ENCODE data around the gene UBE2U. TPM values are rescaled to one million over a fixed set of nuclear protein-coding genes. Genes with fewer than 3 reads are reported as not detected.

Gene UBE2U
- total RNA-seq, 4 donors from 2014 or later = not detected

DNA sequence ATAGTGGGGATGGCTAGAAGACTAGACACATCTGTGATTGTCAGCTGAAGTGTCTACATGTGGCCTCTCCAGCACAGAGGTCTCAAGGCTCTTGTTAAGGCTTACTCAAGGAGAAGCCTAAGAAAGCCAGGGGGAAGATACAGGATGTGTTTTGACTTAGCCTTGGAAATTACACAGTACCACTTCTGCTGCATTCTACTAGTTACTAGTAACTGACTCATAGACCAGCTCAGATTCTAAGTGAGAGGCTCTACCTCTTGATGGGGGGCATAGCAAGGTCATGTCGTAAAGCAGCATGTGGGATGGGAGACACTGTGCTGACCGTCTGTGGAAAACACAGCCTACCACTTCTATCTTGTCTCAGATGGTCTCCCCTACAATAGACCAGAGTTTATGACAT, 99.5 kb downstream of the UBE2U start:
- 90 to 98% methylated on average over 2 of the region's 2 CpGs for WGBS, 2 donors
- intact Hi-C loops (cut with DNase I; ENCODE audit: low total_unique reads) = no loop called here
- no peak for TF ChIP-seq POLR2A (IDR thresholded peaks at IDR 0.05)
- TF ChIP-seq, protein P1, sequence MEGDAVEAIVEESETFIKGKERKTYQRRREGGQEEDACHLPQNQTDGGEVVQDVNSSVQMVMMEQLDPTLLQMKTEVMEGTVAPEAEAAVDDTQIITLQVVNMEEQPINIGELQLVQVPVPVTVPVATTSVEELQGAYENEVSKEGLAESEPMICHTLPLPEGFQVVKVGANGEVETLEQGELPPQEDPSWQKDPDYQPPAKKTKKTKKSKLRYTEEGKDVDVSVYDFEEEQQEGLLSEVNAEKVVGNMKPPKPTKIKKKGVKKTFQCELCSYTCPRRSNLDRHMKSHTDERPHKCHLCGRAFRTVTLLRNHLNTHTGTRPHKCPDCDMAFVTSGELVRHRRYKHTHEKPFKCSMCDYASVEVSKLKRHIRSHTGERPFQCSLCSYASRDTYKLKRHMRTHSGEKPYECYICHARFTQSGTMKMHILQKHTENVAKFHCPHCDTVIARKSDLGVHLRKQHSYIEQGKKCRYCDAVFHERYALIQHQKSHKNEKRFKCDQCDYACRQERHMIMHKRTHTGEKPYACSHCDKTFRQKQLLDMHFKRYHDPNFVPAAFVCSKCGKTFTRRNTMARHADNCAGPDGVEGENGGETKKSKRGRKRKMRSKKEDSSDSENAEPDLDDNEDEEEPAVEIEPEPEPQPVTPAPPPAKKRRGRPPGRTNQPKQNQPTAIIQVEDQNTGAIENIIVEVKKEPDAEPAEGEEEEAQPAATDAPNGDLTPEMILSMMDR (IDR thresholded peaks at IDR 0.05) = no peak
- no peak for DNase-seq (ENCODE audit: low spot score in 2 of 2)
- H3K4me3 ChIP-seq (ENCODE audit: low read depth, poor library complexity, severe bottlenecking) = no peak overlapping the region

DNA sequence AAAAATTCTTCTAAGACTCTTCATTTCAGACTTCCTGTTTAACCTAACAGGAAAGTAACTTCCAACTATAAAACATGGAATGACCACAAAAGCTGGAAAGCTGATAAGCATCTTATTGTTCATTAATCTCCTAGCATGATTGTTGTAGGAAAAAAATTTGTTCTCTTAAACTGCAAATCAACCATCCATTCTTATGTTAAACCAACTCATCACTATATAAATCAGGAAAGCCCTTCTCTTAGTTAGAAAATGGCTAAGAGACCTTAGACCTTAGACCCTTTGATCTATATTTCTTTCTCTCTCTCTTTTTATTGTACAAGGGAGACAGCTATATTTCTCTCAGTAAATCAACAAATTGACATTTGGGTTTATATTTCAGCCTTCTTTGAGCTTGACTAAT, 101.4 kb downstream of the UBE2U start:
- no peak for DNase-seq (ENCODE audit: low spot score in 2 of 2)
- H3K4me3 ChIP-seq (ENCODE audit: low read depth, poor library complexity, severe bottlenecking) = no peak overlapping the region
- TF ChIP-seq, protein P1 (IDR thresholded peaks at IDR 0.05) = no peak
- no peak for TF ChIP-seq POLR2A (IDR thresholded peaks at IDR 0.05)
- intact Hi-C loops (cut with DNase I; ENCODE audit: low total_unique reads) = no loop called here

DNA sequence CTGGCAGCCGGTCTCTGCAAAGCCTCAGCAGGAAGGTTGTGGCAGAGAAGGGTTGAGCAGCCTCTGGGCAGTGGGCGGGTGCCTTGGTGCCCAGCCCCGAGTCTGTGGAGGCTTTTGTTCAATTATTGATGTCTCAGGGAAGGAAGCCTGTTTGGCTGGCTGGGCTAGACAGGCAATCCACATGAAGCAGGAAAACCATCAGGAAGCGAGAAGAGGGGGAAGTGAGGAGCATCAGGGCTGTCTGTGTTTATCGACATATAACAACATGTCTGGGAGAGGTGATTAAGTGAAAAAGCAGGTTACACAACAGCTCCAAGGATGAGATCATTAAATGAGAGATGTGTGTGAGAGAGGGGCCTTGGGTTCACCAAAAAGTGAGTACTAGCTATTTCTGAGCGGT, 105.4 kb downstream of the UBE2U start:
- no peak for TF ChIP-seq POLR2A (IDR thresholded peaks at IDR 0.05)
- TF ChIP-seq, protein P1 (IDR thresholded peaks at IDR 0.05) = no peak
- 39 to 40% methylated on average over 6 of the region's 6 CpGs for WGBS, 2 donors
- intact Hi-C loops (cut with DNase I; ENCODE audit: low total_unique reads) = no loop called here
- DNase-seq (ENCODE audit: low spot score in 2 of 2) = peak in 1 of 2 donors; percentile 25
- no peak overlapping the region for H3K4me3 ChIP-seq (ENCODE audit: low read depth, poor library complexity, severe bottlenecking)

DNA sequence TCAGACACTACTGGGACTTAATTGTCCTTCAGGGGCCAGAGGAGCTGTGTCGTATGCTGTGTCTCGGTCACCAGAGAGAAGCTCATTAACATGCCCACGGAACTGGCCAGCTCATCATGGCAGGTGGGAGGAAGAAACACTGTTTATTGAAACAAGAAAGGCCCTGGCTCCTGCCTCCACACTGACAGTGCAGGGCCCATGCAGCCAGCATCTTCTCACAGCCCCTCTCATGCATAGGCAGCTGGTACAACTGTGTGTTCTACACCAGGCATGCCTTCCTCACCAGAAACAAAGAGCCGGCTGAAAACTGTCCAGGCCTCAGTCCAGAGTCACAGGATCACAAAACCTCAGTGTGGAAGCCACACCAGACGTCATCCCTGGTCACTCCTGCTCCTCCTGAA, 106.0 kb downstream of the UBE2U start:
- WGBS, 2 donors = 46 to 72% methylated on average over 5 of the region's 5 CpGs
- TF ChIP-seq, protein P1 (IDR thresholded peaks at IDR 0.05) = no peak
- no peak for TF ChIP-seq POLR2A (IDR thresholded peaks at IDR 0.05)
- no peak overlapping the region for H3K4me3 ChIP-seq (ENCODE audit: low read depth, poor library complexity, severe bottlenecking)
- no peak for DNase-seq (ENCODE audit: low spot score in 2 of 2)
- intact Hi-C loops (cut with DNase I; ENCODE audit: low total_unique reads) = no loop called here

DNA sequence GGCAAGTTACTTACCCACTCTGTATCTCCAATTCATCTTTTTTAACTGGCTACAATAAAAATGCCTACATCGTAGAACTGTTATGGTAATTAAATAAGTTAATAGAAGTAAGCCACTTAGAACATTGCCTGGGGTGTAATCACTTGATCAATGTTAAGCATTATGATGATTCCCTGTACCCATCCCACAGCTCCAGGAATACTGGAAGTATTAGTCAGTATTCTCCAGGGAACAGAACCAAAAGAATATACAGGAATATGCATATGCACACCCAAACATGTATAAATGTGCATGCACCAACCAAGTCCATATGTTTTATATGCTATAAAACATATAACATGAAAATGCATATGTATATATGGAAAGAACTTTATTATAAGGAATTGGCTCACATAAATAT, 107.3 kb downstream of the UBE2U start:
- no peak for TF ChIP-seq POLR2A (IDR thresholded peaks at IDR 0.05)
- TF ChIP-seq, protein P1 (IDR thresholded peaks at IDR 0.05) = no peak
- 64 to 76% methylated on average over 1 of the region's 1 CpG for WGBS, 2 donors

DNA sequence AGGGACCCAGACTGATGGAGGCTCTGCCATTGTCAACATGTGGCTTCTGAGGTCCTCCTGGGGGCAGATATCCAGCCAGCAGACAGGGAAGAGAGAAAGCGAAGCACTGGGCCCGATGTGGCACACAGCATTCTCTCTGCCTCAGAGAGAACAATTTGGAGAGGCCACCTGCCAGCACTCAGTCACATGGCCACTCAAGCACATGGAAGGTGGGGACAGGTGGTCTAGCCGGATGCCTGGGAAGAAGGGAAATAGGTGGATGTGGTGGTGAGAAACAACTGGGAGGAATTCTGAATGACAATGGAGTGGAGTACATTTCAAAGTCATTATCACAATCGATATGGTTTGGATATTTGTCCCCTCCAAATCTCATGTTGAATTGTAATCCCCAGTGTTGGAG, 109.0 kb downstream of the UBE2U start:
- 94 to 96% methylated on average over 4 of the region's 4 CpGs for WGBS, 2 donors
- intact Hi-C loops (cut with DNase I; ENCODE audit: low total_unique reads) = no loop called here
- TF ChIP-seq, protein P1 (IDR thresholded peaks at IDR 0.05) = no peak
- TF ChIP-seq POLR2A (IDR thresholded peaks at IDR 0.05) = no peak
- no peak overlapping the region for H3K4me3 ChIP-seq (ENCODE audit: low read depth, poor library complexity, severe bottlenecking)
- DNase-seq (ENCODE audit: low spot score in 2 of 2) = no peak

More for the DNA sequence above, 107.3 kb downstream of the UBE2U start:
- no peak for DNase-seq (ENCODE audit: low spot score in 2 of 2)
- no peak overlapping the region for H3K4me3 ChIP-seq (ENCODE audit: low read depth, poor library complexity, severe bottlenecking)
- intact Hi-C loops (cut with DNase I; ENCODE audit: low total_unique reads) = no loop called here
